Measurements from ENCODE around the gene SPON2. TPM values are rescaled to one million over a fixed set of nuclear protein-coding genes. Genes with fewer than 3 reads are reported as not detected.
"Not testable (repeated sequence)": the region's sequence is repeated elsewhere in the genome, so short reads cannot be mapped to it uniquely, and the experiment has no call there.

SPON2 gene
- total RNA-seq, 1 donor from 2014 or later, result 10.9 TPM

DNA sequence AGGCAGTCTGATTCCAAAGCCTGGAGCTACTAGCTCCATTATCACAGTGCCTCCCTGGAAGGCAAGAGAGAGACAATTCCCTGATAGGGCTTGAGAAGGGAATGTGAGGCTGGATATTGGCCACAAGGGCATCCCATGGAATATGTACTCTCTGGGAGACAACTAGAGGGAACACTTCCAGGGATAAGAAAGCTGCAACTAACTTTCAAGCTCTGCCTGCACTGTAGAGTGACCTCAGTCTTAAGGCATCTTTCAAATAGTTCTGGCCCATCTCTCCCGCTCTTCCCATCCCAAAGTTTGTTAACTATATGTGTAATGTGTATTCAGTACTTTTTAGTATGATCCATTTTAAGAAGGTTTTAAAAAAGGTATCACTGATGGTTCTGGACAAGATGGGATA lies 45.9 kb downstream of the SPON2 start:
- Histone ChIP-seq H3K4me3 (ENCODE audit: low read depth, low read length) (no peak overlapping the region), H3K27me3 (ENCODE audit: control insufficient read depth, insufficient read depth, low read length) (no peaks in the 10 kb centered on the region), H3K36me3 (ENCODE audit: control insufficient read depth, insufficient read depth, low read length) (no peaks in the 10 kb centered on the region)
- no peak for DNase-seq (ENCODE audit: low read depth)
- TF ChIP-seq, protein P1, sequence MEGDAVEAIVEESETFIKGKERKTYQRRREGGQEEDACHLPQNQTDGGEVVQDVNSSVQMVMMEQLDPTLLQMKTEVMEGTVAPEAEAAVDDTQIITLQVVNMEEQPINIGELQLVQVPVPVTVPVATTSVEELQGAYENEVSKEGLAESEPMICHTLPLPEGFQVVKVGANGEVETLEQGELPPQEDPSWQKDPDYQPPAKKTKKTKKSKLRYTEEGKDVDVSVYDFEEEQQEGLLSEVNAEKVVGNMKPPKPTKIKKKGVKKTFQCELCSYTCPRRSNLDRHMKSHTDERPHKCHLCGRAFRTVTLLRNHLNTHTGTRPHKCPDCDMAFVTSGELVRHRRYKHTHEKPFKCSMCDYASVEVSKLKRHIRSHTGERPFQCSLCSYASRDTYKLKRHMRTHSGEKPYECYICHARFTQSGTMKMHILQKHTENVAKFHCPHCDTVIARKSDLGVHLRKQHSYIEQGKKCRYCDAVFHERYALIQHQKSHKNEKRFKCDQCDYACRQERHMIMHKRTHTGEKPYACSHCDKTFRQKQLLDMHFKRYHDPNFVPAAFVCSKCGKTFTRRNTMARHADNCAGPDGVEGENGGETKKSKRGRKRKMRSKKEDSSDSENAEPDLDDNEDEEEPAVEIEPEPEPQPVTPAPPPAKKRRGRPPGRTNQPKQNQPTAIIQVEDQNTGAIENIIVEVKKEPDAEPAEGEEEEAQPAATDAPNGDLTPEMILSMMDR (IDR thresholded peaks at IDR 0.05; ENCODE audit: insufficient read depth, low read length, poor library complexity, severe bottlenecking), result no peak

DNA sequence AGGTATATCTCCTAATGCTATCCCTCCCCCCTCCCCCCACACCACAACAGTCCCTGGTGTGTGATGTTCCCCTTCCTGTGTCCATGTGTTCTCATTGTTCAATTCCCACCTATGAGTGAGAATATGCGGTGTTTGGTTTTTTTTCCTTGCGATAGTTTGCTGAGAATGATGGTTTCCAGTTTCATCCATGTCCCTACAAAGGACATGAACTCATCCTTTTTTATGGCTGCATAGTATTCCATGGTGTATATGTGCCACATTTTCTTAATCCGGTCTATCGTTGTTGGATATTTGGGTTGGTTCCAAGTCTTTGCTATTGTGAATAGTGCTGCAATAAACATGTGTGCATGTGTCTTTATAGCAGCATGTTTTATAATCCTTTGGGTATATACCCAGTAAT lies 46.9 kb downstream of the SPON2 start:
- H3K27me3 ChIP-seq (ENCODE audit: control insufficient read depth, insufficient read depth, low read length); DNase-seq (ENCODE audit: low read depth); H3K36me3 ChIP-seq (ENCODE audit: control insufficient read depth, insufficient read depth, low read length); H3K4me3 ChIP-seq (ENCODE audit: low read depth, low read length): not testable (repeated sequence)

DNA sequence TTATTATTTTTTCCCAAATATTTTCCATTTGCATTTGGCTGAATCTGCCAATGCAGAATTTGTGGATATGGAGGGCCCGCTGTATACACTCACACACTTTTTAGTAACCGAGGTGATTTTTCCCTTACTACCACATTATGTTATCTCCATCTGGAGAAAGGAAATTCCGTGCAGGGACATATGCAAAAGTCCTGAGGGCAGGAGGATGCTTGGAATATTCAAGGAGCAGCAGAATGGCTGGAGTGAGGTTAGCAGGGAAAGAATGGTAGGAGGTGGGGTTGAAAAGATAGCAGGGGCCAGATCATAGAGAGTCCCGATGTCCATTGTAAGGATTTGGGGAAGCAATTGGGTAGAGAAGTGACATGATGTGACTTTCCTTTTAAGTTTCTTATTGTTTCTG lies 47.6 kb downstream of the SPON2 start:
- H3K36me3 ChIP-seq (ENCODE audit: control insufficient read depth, insufficient read depth, low read length), result no peaks in the 10 kb centered on the region
- no peak overlapping the region for H3K4me3 ChIP-seq (ENCODE audit: low read depth, low read length)
- TF ChIP-seq, protein P1 (IDR thresholded peaks at IDR 0.05; ENCODE audit: insufficient read depth, low read length, poor library complexity, severe bottlenecking), result no peak
- no peaks in the 10 kb centered on the region for H3K27me3 ChIP-seq (ENCODE audit: control insufficient read depth, insufficient read depth, low read length)
- no peak for DNase-seq (ENCODE audit: low read depth)

DNA sequence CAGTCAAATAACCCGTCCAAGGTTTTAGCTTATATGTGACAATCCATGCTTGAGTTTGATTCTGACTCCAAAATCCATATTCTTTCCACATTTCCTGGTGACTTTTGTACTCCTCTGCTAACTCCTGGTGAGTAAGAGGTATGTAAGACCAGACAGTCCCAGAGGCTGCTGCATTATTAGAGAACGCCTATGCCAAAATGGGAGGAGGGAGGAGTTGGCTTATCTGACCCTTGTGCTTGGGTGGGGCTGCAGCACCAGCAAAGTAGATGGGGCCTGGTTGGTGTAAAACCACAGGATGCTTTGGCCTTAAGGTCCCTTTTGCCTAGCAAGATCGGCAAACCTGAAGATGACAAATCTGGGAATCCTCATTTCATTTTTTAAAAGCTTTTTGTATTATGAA lies 49.9 kb downstream of the SPON2 start:
- no peak overlapping the region for H3K4me3 ChIP-seq (ENCODE audit: low read depth, low read length)
- no peak for DNase-seq (ENCODE audit: low read depth)
- no peaks in the 10 kb centered on the region for H3K27me3 ChIP-seq (ENCODE audit: control insufficient read depth, insufficient read depth, low read length)
- TF ChIP-seq, protein P1 (IDR thresholded peaks at IDR 0.05; ENCODE audit: insufficient read depth, low read length, poor library complexity, severe bottlenecking), result no peak
- no peaks in the 10 kb centered on the region for H3K36me3 ChIP-seq (ENCODE audit: control insufficient read depth, insufficient read depth, low read length)

Other genes starting within 250 kb of the SPON2 start
- gene GAK, start 240.3 kb downstream of the SPON2 start, total RNA-seq, result 105 and 131 TPM in 2 replicates
- gene TMEM175, start 240.1 kb downstream of the SPON2 start, total RNA-seq, result 16.0 and 20.5 TPM in 2 replicates
- 14.8 and 17.3 TPM in 2 replicates for gene DGKQ, start 199.0 kb downstream of the SPON2 start, total RNA-seq
- 7.1 and 18.1 TPM in 2 replicates for gene IDUA, start 185.5 kb downstream of the SPON2 start, total RNA-seq
- gene SLC26A1, start 179.2 kb downstream of the SPON2 start, total RNA-seq, result 0.38 and 0.96 TPM in 2 replicates
- 39.2 and 41.9 TPM in 2 replicates for gene FGFRL1, start 161.0 kb downstream of the SPON2 start, total RNA-seq
- gene RNF212, start 59.0 kb downstream of the SPON2 start, total RNA-seq, result 5.2 and 13.0 TPM in 2 replicates
- 170 and 195 TPM in 2 replicates for gene CTBP1, start 76.5 kb upstream of the SPON2 start, total RNA-seq
- 79.1 and 88.7 TPM in 2 replicates for gene MAEA, start 117.3 kb upstream of the SPON2 start, total RNA-seq
- gene UVSSA, start 174.6 kb upstream of the SPON2 start, total RNA-seq, result 13.0 and 13.5 TPM in 2 replicates
- gene NKX1-1, start 233.9 kb upstream of the SPON2 start, total RNA-seq, result not detected in 2 replicates

All from kidney epithelial cell (primary cell).